CD4-positive, alpha-beta T cell treated with Interleukin-4 for 1 hour (primary cell): ENCODE data around the gene RPL12.

Experiments used
- DNase-seq, 2 donors: peaks; one replicate each; pipeline ENCODE4 v3.0.0-alpha.2; 2020 to 2022

The RPL12 gene

DNA sequence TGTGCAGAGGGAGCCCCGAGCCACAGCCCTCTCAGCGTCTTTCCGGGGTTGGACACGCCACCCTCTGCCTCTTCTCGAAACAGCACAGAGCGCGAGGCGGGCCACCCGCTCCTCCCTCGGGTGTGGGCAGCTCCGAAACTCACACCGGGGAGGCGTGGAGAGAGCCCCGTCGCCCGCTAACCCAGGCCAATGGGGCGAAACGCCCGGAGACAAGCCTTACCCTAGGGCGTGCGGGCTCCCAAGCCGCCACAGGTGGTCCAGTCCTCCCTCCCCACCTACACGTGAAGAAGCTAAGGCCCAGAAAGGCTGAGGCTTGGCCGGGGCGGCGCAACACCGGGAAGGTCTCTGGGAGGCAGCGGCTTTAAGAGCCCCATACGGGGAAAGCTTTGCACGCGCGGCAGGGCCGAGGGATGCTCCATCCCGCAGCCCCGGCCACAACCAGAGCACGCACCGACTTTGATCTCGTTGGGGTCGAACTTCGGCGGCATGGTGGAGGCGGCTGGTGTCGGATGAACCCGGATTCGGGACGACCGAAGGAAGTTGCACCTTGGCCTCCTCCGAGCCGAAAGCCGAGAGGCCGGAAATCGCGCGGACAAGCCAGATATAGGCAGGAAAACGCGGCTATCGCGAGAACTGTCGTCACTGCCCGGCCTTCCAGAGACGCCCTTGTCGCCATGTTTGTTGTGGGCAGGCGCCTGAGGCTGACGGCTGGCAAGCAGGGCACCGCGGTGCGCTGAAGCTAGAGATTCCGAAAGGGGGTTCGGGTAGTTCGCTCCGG lies at the start of gene RPL12, which contains the start of gene LRSAM1:
Gene RPL12 (minus strand): TSS at position 577 of the 778 bp plus-strand sequence. CDS start 89 bp downstream, at position 488.
Gene LRSAM1 (plus strand): TSS at position 681 of the 778 bp plus-strand sequence. CDS start 3,018 bp downstream, outside the sequence.
- DNase-seq: peak; percentile 96 to 98

DNA sequence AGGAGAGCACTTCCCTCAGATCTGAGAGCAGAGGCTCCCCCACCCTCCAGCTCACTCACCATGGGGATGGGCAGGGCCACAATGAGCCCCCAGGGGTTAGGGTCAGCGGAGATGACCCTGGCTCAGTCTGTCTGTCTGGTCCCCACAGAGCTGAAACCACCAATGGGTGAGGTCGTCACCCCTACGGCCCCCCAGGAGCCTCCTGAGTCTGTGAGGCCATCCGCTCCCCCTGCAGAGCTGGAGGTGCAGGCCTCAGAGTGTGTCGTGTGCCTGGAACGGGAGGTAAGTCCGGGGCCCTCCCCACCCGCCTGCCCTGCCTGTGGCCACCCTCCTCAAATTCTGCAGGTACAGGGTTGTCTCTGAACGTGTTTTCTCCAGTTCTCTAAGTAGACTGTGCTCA lies 49.7 kb upstream of the RPL12 start:
- no peak for DNase-seq

DNA sequence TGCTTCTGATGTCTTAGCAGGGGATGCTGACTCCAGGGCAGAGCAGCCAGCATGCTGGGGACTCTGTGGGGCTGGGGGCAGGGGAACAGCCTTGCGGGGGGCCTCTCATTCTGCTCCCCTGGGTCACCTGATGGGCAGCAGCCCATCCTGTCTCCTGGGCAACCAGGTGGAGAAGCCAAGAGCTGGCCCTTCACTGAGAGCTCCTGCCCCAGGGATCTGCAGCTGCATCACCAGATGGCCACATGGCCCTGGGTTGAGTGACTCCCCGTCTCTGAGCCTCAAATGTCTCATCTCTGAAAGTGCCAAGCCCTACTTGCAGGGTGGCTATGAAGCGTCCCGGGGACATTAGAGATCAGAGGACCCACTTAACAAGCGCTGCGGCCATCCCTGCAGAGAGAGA lies 49.2 kb upstream of the RPL12 start:
- DNase-seq: no peak

DNA sequence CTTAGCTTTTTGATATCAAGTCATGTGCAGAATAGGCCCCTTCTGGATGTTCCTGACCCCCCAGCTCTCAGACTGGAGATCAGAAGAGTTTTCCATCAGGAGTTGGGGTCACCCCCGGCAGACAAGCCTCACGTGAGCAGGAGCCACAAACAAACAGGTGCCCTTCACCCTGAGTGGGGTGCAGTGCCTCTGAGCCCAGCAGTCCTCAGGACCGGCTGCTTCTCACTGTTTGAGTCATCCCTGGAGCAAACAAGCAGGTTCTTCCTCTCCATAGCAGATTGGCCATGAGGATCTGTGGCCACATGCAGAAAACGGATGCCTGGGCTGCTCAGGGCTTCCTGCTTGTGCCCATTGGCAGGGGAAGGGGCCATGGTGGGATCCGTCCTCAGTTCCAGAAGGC lies 47.1 kb upstream of the RPL12 start:
- no peak for DNase-seq

DNA sequence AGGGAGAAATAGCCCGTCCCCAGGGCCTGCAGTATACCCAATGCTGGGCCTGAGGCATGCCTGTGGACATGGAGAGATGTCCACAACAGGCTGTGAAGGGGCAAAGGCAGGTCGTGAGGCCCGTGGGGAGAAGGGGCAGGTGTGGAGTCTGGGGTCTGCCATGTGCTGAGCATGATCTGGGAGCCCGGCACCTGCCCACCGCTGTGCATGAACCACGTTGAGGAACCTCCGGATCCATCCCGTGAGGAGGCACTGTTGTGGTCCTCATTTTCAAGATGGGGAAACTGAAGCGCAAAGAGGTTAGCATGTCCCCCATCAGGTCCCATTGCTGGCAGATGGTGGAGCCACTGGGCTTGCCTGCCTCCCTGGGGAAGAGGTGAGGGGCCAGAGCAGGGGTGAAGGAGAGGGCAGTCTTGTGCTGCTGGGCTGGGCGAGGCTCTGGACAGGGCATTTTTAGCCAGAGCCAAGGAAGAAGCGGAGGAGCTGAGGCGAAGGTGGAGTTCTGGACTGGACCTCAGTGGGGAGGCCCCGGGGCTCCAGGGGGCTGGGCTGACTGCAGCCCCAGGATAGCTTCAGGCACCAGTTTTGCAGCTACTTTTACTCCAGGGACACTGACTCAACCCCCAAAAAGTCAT lies 46.6 kb upstream of the RPL12 start:
- DNase-seq: no peak

DNA sequence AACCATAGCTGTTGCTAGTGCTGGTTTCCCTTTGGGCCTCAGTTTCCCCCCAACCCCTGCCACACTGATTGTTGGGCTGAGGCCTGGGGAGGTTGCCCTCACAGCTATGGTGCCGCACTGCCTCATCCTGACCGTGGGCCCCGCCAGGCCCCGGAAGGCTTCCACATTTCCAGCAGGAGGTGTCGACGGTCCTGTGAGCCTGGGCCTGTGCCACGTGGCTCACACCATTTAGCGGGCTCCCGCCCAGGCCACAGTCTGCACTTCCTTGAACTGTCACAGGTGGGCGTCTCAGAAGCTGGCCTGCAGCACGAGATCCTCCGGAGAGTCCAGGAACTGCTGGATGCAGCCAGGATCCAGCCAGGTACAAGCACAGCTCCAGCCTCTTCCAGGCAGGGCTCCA lies 45.8 kb upstream of the RPL12 start:
- no peak for DNase-seq

DNA sequence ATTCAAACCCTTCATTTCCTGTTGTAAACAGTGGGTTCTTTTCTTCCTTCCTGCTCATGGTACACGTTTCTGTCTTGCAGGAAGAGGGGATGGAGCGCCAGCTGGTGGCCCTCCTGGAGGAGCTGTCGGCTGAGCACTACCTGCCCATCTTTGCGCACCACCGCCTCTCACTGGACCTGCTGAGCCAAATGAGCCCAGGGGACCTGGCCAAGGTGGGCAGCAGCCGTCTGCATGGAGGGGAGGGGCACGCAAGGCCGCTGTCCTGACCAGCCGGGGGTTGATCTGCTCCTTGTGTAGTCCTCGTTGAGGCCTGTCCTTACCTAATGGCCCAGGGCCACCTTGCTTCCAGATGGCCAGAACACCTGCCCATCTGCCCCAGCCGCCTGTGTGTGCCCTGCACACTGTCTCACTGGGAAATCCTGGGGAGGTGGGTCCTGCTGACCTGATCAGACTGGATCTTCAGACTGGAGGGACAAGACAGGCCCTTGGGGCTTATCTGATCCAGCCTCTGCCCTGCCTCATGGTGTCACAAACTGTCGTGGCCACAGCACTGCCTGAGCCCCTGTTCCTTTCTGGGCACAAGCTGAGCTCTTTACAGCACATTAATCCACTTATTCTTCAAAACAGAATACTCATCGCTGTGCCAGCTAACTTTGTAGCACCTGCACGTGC lies 44.8 kb upstream of the RPL12 start:
- DNase-seq: no peak

DNA sequence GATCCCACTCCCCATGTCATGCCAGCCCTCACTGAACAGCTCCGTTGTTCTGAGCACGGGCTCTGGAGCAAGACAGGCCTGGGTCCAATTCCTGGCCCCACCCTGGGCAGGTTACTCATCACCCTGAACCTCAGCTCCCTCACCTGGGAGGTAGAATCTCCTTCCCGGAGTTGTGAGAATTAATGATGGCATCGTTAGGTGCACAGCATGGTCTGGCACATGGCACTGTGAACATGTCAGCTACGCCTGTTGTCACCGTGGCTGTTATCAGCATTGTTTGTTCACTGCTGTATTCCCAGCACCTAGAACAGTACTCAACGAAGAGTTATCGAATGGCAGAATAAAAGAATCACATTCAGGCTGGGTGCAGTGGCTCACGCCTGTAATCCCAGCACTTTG lies 43.1 kb upstream of the RPL12 start:
- no peak for DNase-seq

DNA sequence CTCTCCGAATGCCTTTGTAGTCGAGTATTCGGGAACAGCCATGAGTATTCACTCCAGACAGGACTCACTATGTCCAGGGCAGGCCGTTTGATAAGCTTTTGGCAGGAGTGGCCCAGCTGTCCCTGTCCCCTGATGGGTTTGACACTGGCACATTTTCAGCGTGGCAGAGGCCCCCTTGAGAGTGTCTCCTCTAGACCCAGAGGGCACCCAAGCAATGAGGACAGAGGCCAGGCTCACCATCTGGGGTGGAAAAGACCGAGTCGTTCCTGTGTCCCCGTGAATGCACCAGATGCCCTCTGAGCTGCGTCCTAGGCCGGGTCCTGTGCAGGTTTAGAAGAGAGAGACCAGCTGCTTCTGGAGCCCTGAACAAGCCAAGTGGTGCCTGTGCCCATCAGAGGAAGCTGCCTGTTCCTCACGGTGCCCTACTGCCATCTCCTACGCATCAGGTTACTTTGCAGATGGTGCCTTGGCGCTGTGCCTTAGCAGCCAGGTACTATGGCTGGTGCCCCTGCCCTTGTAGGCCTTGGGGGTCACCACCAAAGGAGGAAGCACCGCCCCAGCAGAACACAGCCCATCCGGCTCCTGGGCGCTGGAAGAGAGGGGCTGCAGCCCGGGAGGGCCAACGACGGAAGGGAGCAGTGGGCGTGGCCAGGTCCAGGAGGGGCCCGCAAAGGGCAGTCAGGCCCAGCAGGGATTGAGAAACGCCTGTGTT lies 42.5 kb upstream of the RPL12 start:
- DNase-seq: no peak

DNA sequence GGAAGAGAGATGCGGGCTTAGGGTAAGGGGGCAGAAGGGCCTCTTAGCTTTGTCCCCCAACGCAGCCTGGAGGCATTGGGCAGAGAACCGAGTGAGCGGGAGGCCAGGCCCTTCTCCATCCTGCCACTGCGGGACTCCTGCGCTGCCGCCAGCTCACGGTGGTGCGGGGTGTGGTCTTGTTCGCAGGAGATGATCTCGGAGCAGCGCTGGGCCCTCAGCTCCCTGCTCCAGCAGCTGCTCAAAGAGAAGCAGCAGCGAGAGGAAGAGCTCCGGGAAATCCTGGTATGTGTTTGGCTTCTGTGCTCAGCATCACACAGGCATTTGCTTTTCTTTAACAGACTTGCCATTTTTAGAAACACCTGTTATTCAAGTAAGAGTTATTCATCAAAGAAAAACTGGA lies 41.4 kb upstream of the RPL12 start:
- no peak for DNase-seq

DNA sequence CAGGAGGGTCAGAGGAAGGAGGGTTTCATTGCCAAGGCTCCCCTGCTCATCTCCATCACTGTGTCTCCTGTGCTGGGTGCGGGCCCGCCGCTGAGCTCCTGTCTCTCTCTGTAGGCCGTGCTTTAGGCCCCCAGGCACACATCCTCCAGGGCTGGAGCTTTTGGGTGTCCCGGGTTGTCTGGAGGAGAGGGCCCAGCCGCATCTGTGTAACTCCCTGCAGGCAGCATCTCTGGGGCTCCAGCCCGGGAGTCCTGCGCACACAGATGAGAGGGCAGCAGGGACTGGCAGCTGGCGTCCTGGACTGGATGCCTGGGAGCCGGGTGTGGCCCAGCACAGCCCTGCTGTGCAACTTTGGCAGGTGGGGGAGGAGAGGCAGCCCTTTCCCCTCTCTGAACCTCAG lies 40.3 kb upstream of the RPL12 start:
- DNase-seq: no peak

DNA sequence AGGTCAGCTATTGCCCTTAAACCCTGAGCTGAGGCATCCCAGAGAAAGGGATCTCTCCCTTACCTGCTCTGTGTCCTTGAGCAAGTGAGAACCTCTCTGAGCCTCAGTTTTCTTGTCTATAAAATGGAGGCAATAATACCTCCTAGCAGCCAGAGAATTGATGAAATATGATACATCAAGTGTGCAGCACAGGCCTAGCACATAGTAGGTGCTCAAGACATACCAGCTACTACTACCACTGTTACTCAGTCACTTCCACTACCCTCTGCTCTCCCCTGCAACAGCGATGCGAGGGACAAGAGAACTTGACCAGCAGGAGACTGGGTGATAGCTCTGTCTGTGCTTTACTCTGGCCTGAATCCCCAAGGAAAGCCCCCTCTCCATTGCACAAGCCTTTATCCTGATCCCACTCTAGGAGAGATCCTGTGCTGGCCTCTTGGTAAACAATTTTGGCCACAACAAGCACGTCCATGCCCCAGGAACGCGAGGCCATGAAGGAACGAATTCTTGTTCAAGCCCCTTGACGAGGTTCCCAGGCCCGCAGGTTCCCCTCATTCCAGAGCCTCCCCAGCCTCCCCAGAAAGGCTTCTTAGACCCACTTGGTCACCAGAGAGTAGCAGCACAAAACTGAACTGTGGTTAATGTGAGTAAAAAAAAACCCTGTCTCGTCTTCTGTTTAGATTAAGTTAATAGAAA lies 39.5 kb upstream of the RPL12 start:
- DNase-seq: no peak

DNA sequence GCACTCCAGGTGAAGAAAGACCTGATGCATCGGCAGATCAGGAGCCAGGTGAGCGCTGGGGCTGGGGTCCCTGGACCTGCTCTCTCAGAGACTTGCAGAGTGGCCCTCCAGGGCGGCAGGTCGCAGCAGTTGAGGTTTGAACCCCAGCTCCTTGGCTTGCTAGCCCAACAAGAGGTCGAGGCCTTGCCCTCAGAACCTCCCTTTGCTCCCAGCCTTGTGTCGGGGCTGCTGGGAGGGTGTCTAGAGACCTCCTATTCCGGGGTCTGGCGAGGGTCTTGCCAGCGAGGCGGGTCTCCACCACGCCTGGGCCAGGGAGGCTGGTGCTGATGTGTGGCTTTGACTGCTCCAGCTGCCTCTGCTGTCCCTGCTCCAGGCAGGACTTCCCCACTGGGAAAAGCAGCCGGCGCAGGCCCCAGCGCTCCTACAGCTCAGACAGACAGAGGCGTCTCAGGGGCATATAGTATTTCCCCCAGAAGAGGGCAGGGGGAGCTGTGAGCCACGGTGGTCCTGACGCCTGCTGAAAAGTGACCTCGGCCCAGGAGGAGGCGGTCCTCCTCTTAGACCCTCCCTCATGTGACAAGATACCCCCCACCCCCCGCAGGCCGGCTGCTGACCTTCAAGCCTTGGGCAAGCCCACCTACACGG lies 38.4 kb upstream of the RPL12 start:
- no peak for DNase-seq

DNA sequence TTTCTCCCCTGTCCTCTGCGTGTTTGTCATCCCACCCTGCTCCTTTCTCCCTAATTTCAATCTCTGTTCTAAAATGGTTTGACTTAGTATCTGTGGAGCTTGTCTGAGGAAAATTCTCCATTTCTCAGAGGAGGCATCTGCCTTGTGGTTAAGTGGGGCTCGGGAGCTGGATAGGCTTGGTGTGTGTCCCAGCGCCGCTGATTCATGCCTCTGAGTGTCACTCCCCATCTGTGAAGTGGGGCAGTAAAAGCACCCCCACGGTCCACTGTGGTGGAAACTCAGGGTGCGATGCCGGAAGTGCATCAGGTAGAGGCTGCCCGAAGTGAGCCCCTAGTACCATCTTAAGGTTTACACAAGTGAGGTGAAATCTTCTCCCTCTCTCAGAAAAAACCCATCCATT lies 37.7 kb upstream of the RPL12 start:
- DNase-seq: no peak

DNA sequence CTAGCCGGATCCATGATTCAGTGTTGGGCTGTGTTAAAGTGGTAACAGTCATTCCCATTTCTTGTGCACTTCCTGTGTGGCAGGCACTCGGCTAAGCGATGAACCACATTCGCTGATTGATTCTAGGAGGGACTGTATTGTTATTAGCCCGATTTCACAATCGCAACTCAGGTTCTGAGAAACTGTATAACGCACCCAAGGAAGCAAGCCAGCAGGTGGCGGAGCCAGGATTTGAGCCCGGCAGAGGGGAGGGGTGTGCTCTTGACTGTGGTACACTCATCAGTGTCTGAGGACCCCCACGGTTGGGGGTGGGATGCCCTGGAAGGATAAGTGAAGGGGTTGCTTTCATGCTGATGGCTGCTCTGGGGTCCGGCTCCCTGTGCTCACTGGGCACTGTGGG lies 34.8 kb upstream of the RPL12 start:
- no peak for DNase-seq

DNA sequence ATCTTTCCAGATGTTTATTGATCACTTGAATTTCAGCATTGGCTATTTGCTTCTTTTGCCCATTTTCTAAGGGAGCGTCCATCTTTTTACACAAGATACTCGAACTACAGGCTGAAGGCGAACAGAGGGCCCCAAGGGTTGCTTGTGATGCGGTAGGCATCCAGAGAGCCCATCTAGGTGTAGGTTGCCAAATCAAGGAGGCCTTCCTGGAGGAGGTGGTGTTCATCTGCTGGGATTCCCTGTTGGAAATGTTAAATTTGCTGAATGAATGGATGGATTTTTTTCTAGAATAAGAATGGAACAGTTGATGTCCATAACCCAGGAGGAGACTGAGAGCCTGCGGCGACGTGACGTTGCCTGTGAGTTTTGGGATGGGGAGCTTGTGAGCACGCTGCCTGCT lies 31.5 kb upstream of the RPL12 start:
- no peak for DNase-seq

DNA sequence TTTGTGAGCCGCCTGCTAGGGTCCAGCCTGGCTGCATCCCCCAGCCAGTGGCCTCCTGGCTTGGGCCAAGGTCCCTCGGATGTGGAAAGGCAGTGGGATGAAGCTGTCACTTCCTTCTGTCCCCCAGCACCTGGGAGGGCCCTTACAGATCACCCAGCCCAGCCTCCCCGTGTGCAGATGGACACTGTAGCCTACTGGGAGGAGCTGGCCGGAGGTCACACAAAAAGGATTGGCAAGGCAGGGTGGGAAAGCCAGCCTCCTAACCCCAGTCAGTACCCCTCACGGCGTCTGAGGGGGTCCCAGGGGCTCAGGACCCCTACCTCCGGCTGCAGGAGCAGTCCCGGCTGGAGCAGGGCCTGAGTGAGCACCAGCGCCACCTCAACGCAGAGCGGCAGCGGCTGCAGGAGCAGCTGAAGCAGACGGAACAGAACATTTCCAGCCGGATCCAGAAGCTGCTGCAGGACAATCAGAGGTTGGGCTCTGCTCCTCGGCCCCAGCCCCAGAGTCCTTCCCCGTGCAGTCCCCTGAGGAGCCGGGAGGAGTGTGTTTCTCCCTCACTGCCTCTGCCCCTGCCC lies 28.4 kb upstream of the RPL12 start:
- DNase-seq: no peak

DNA sequence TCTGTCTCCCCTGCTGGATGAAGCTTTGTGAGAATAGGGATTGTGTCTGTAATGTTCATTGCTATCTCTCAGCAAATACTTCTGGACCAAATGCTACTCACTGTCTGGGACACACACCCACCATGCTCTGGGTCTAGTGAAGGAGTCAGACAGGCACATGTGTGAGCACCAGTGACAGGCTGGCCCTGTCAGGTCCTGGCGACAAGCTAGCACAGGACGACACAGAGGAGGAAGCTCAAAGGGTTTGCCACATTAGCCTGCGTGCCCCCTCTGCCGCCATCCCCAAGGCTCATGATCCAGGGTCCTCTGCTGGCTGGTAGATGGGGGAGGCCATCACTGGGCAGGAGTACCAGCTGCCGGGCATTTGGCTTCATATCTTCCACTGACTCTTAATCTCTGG lies 23.4 kb upstream of the RPL12 start:
- no peak for DNase-seq

DNA sequence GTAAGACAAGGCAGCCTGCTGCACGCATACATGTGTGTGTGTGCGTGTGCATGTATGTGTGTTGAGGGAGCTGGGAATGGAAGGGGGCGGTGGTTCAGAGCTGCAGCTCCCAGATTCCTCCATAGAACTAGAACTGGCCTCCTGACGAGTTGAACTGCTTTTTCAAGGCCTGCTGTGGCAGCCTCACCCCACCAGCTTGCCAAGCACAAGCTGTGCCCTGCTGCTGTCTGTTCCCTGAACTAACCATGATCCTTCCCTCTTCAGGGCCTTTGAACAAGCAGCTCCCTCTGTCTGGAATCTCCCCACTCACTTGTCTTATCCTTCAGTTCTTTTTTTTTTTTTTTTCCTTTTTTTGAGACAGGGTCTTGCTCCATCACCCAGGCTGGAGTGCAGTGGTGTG lies 22.7 kb upstream of the RPL12 start:
- no peak for DNase-seq

DNA sequence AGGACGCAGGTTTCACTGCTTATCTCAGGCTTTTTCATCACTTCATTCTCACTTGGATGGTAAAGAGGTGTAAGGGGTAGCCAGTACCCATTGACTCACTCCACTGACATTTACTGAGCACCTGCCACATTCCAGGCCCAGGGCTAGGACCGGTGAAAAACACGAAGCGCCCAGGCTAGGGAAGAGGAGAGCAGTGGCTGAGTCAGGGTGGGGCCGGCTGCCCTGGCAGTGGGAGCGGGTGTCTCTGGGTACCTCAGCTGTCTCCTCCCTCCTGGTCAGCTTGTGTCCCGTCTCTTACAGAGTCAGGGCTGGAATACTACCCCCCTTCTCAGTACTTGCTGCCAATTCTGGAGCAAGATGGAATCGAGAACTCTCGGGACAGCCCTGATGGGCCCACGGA lies 22.3 kb upstream of the RPL12 start:
- no peak for DNase-seq

DNA sequence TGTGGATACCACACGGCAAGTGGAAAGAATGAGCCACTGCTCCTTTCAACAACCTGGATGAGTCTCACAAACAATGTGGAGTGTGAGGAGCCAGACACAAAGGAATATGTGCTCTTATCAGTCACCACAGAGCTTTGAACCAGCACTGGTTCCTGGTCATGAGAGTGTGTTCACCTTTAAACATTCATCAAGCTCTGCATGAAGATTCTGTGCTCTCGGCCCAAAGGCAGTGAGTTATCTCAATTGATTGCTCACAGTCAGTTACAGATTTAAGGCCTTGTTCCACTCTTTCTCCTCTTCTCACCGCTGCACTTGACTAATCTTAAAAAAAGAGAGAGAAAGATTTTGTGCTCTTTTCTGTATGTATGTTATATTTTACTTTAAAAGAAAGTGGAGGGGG lies 19.5 kb upstream of the RPL12 start:
- DNase-seq: no peak

DNA sequence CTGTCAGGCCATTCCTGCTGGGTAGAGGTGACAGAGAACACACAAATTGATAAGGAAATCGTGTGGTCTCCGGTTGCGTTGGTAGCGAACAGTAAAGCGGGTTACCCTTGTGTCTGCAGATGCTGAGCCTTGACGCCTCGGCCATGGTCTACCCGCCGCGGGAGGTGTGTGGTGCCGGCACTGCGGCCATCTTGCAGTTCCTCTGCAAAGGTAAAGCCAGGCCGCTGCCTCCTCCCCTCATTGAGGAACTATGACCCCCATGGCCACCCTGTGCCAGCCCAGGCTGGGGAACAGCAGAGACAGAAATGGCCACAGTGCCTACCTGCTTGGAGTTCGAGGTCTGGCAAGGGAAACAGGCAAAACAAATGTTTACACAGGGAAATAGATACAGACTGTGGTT lies 16.4 kb upstream of the RPL12 start:
- DNase-seq: no peak
